Loucy (cell line): ENCODE results near the gene DPYSL3.

Experiments used
- H2AFZ ChIP-seq: fragments of 200-600 bp; sonication (generic); 2 replicates; pipeline ENCODE4 v1.6.0; 2016; ENCODE audit warnings: antibody characterized with exemption, mild to moderate bottlenecking, low read length, moderate library complexity
- H3F3A ChIP-seq: fragments of 200-600 bp; 2 replicates; pipeline ENCODE4 v1.6.0; 2016; ENCODE audit warnings: antibody characterized with exemption, low read depth, mild to moderate bottlenecking
- H3K27me3 ChIP-seq: fragments of 200-600 bp; sonication (generic); 2 replicates; pipeline ENCODE4 v1.6.1; 2014; ENCODE audit warnings: low read length, mild to moderate bottlenecking; ENCODE audit not compliant: insufficient read depth, poor library complexity, severe bottlenecking
- H3K36me3 ChIP-seq: fragments of 200-600 bp; sonication (generic); 2 replicates; pipeline ENCODE4 v1.6.1; 2016; ENCODE audit warnings: low read length; ENCODE audit not compliant: insufficient read depth
- H3K4me1 ChIP-seq: fragments of 200-600 bp; sonication (generic); 2 replicates; pipeline ENCODE4 v1.5.1; 2014; ENCODE audit warnings: low read length, mild to moderate bottlenecking; ENCODE audit not compliant: insufficient read depth, poor library complexity, severe bottlenecking
- H3K4me2 ChIP-seq: fragments of 200-600 bp; sonication (generic); 2 replicates; pipeline ENCODE4 v1.6.0; 2014; ENCODE audit warnings: antibody characterized with exemption, low read length, low read depth, mild to moderate bottlenecking; ENCODE audit not compliant: poor library complexity, severe bottlenecking
- H3K4me3 ChIP-seq: fragments of 200-600 bp; sonication (generic); 2 replicates; pipeline ENCODE4 v1.5.1; 2014; ENCODE audit warnings: low read length, mild to moderate bottlenecking, mixed read lengths; ENCODE audit not compliant: poor library complexity, severe bottlenecking
- H3K79me2 ChIP-seq: fragments of 200-600 bp; sonication (generic); 2 replicates; pipeline ENCODE4 v1.6.1; 2014; ENCODE audit warnings: low read length; ENCODE audit not compliant: insufficient read depth
- H3K9ac ChIP-seq: fragments of 200-600 bp; sonication (generic); 2 replicates; pipeline ENCODE4 v1.6.0; 2014; ENCODE audit warnings: mild to moderate bottlenecking, low read depth, low read length, moderate library complexity; ENCODE audit not compliant: poor library complexity, severe bottlenecking
- H3K9me2 ChIP-seq: fragments of 200-600 bp; sonication (generic); replicated peaks from 2 replicates; pipeline ENCODE4 v1.6.1; 2016; ENCODE audit warnings: low read depth, low read length, mixed read lengths
- H3K9me3 ChIP-seq: fragments of 200-600 bp; sonication (generic); 2 replicates; pipeline ENCODE4 v1.6.1; 2014; ENCODE audit warnings: mild to moderate bottlenecking, antibody characterized with exemption, low read length, low read depth; ENCODE audit not compliant: insufficient read depth
- H4K20me1 ChIP-seq: fragments of 200-600 bp; sonication (generic); 2 replicates; pipeline ENCODE4 v1.6.0; 2014; ENCODE audit warnings: antibody characterized with exemption, low read length, mild to moderate bottlenecking; ENCODE audit not compliant: insufficient read depth, poor library complexity, severe bottlenecking
- CTCF ChIP-seq: fragments of 200-600 bp; sonication (generic); conservative IDR thresholded peaks from 2 replicates; pipeline ENCODE4 v1.5.1; 2014; ENCODE audit warnings: mild to moderate bottlenecking, antibody characterized with exemption, low read length
- EZH2phosphoT487 ChIP-seq: fragments of 200-600 bp; IDR thresholded peaks from 2 replicates; pipeline ENCODE4 v1.6.1; 2018; ENCODE audit warnings: antibody characterized with exemption, mild to moderate bottlenecking, moderate library complexity, borderline replicate concordance

Gene DPYSL3

GRCh38 chr5:147413266-147413665, 96.6 kb downstream of the DPYSL3 start:
- Histone ChIP-seq H3K9me2 (no peaks in the 10 kb centered on the region), H3K4me2 (no peak overlapping the region), H3K79me2 (no peaks in the 10 kb centered on the region), H3K27me3 (no peaks in the 10 kb centered on the region), H2AFZ (no peak overlapping the region), H4K20me1 (no peaks in the 10 kb centered on the region), H3K4me1 (no peaks in the 10 kb centered on the region), H3K36me3 (no peaks in the 10 kb centered on the region), H3K9me3 (no peaks in the 10 kb centered on the region), H3K9ac (no peak overlapping the region), H3F3A (no peaks in the 10 kb centered on the region), H3K4me3 (no peak overlapping the region)
- TF ChIP-seq CTCF (no peak), EZH2phosphoT487 (no peak)

DNA sequence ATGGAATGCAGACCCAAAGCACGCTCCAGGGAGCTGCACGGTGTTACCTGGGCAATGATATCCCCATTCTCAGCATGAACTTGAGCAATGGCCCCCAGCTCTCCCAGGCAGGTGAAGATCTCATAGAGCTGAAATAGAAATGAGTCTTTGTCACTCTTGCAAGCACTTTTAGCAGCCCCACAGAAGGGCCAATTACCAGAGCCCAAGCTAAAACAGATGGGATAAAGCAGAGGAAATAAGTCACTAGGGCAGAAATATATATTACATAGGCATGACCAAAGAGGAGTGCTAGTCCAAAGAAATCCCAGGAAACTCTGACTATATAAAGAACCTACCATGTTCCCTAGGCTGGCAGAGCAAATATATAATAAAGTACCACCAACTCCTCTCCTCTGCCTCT, 97.3 kb downstream of the DPYSL3 start:
- H3K4me2 ChIP-seq: no peak overlapping the region
- no peak overlapping the region for H2AFZ ChIP-seq
- TF ChIP-seq EZH2phosphoT487: no peak
- TF ChIP-seq CTCF: no peak
- no peaks in the 10 kb centered on the region for H3K27me3 ChIP-seq
- H3K4me1 ChIP-seq: no peaks in the 10 kb centered on the region
- H3K9ac ChIP-seq: no peak overlapping the region
- H3F3A ChIP-seq: no peaks in the 10 kb centered on the region
- H3K36me3 ChIP-seq: no peaks in the 10 kb centered on the region
- no peaks in the 10 kb centered on the region for H3K9me2 ChIP-seq
- H4K20me1 ChIP-seq: no peaks in the 10 kb centered on the region
- H3K9me3 ChIP-seq: no peaks in the 10 kb centered on the region
- H3K4me3 ChIP-seq: no peak overlapping the region
- no peaks in the 10 kb centered on the region for H3K79me2 ChIP-seq

GRCh38 chr5:147411359-147412319, 98.2 kb downstream of the DPYSL3 start:
- Histone ChIP-seq H3K79me2 (no peaks in the 10 kb centered on the region), H3K4me1 (no peaks in the 10 kb centered on the region), H3K9ac (no peak overlapping the region), H3K9me3 (no peaks in the 10 kb centered on the region), H3K36me3 (no peaks in the 10 kb centered on the region), H3K4me2 (no peak overlapping the region), H3K27me3 (no peaks in the 10 kb centered on the region), H2AFZ (no peak overlapping the region), H3K4me3 (no peak overlapping the region), H3K9me2 (no peaks in the 10 kb centered on the region), H3F3A (no peaks in the 10 kb centered on the region), H4K20me1 (no peaks in the 10 kb centered on the region)
- TF ChIP-seq EZH2phosphoT487: no peak
- TF ChIP-seq CTCF: no peak
